ENCODE results near the gene PLA2G4D.

The PLA2G4D gene

DNA sequence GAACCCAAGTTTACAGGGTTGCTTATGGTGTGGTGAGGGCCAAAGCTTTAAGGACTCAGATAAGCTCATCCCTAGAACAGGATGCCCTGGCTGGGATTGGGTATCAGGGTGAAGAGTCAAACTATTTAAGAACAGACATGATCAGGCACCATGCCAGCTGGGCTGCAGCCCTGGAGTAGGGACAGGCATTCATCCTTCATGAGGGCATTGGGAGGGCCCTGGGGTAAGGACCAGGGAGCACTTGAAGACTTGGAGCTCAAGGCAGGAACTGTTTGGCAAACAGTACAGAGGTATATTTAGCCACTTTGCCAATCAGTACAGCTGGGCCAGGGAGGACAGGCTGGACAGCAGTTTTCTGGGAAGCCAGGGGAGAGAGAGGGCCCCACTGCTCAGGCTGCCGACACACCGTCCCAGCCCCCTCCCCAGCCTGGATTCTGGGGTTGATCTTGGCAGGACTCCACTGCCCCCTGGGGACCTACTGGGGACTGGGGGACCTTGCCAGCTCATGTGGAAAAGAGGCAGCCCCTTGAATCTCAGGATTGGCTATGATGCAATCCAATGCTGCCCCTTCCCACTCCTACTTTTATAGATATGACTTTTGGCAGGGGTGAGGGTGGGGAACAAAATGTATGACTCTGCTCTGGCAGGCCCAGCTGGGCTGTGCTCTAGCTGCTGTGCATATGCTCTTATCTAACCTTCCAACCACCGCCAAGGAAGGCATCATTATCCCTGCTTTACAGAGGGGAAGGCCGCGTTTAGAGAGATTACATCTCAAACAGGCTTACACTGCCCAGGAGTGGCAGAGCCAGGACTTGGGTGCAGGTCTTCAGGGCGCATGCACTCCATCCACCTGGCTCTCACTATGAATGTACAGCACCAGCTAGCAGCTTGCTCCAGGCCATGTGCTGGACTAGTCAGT is 75.8 kb downstream of the PLA2G4D start:
- DNase-seq (ENCODE audit: low read depth), result no peak
